NT2/D1 (cell line): Measurements from ENCODE around the gene MARCHF6.

Experiments
- SUZ12 ChIP-seq: IDR thresholded peaks from 2 replicates; pipeline ENCODE4 v1.6.1; 2011; ENCODE audit not compliant: insufficient read length, insufficient read depth; ENCODE audit errors: extremely low read depth
- YY1 ChIP-seq: IDR thresholded peaks from 2 replicates; pipeline ENCODE4 v1.6.1; 2011; ENCODE audit not compliant: insufficient read length, insufficient read depth
- ZNF274 ChIP-seq: IDR thresholded peaks from 2 replicates; pipeline ENCODE4 v1.6.1; 2011; ENCODE audit warnings: mild to moderate bottlenecking, low read depth, low read length

GRCh38 chr5:10306806-10307205 is 46.7 kb upstream of the MARCHF6 start:
- TF ChIP-seq SUZ12 (no peak), YY1 (no peak), ZNF274 (no peak)
